SK-N-SH treated with all-trans-retinoic acid at 6 μM for 48 hours (cell line): Measurements from ENCODE around the gene KIN.
A peak's percentile ranks its signal among the peaks of the same experiment; 100 is the strongest.
"Not testable (repeated sequence)": the region's sequence is repeated elsewhere in the genome, so short reads cannot be mapped to it uniquely, and the experiment has no call there.

ENCODE experiments used
- ATAC-seq: fragments of 200-7000 bp; cut with Tn5 transposase; 3 replicates; pipeline ENCODE4 v1.9.1; 2020; ENCODE audit warnings: mild to moderate bottlenecking, moderate library complexity
- ARNTL ChIP-seq: fragments of 450-650 bp; formaldehyde crosslinking; IDR thresholded peaks from 2 replicates; pipeline ENCODE4 v1.5.0; 2020; ENCODE audit warnings: low read depth, mild to moderate bottlenecking, moderate library complexity, borderline replicate concordance
- BACH2 ChIP-seq: fragments of 250-450 bp; sonication (Bioruptor Pico); IDR thresholded peaks from 2 replicates; pipeline ENCODE4 v1.9.0; 2021; ENCODE audit warnings: mild to moderate bottlenecking, borderline replicate concordance
- CREB5 ChIP-seq: fragments of 250-450 bp; sonication (Bioruptor Pico); IDR thresholded peaks from 2 replicates; pipeline ENCODE4 v1.5.1; 2020; ENCODE audit warnings: low read depth, mild to moderate bottlenecking, moderate library complexity
- CSDC2 ChIP-seq: fragments of 250-450 bp; sonication (Bioruptor Pico); IDR thresholded peaks from 2 replicates; pipeline ENCODE4 v1.5.0; 2020; ENCODE audit warnings: mild to moderate bottlenecking, moderate library complexity
- CSRNP3 ChIP-seq: fragments of 250-450 bp; sonication (Bioruptor Pico); IDR thresholded peaks from 2 replicates; pipeline ENCODE4 v1.5.1; 2021; ENCODE audit warnings: mild to moderate bottlenecking, moderate library complexity
- ESRRG ChIP-seq: fragments of 250-450 bp; sonication (Bioruptor Pico); IDR thresholded peaks from 2 replicates; pipeline ENCODE4 v1.6.1; 2021; ENCODE audit warnings: mild to moderate bottlenecking
- GLIS3 ChIP-seq: fragments of 250-450 bp; sonication (Bioruptor Pico); IDR thresholded peaks from 2 replicates; pipeline ENCODE4 v1.5.0; 2020; ENCODE audit warnings: mild to moderate bottlenecking, moderate library complexity
- OSR1 ChIP-seq: fragments of 250-450 bp; sonication (Bioruptor Pico); IDR thresholded peaks from 2 replicates; pipeline ENCODE4 v1.8.0; 2022; ENCODE audit warnings: moderate library complexity, mild to moderate bottlenecking, inconsistent platforms
- PATZ1 ChIP-seq: fragments of 250-450 bp; sonication (Bioruptor Pico); IDR thresholded peaks from 2 replicates; pipeline ENCODE4 v1.8.0; 2020; ENCODE audit warnings: mild to moderate bottlenecking, moderate library complexity, borderline replicate concordance
- RARB ChIP-seq: fragments of 250-450 bp; sonication (Bioruptor Pico); IDR thresholded peaks from 2 replicates; pipeline ENCODE4 v1.8.0; 2021; ENCODE audit warnings: mild to moderate bottlenecking, moderate library complexity
- SNAI2 ChIP-seq: fragments of 250-450 bp; sonication (Bioruptor Pico); IDR thresholded peaks from 2 replicates; pipeline ENCODE4 v1.5.0; 2020; ENCODE audit warnings: mild to moderate bottlenecking, moderate library complexity
- TCF4 ChIP-seq: fragments of 250-450 bp; sonication (Bioruptor Pico); IDR thresholded peaks from 2 replicates; pipeline ENCODE4 v1.8.0; 2021; ENCODE audit warnings: mild to moderate bottlenecking, moderate library complexity, borderline replicate concordance
- TOX ChIP-seq: fragments of 250-450 bp; sonication (Bioruptor Pico); IDR thresholded peaks from 2 replicates; pipeline ENCODE4 v1.8.0; 2021; ENCODE audit warnings: mild to moderate bottlenecking, moderate library complexity, borderline replicate concordance
- TSHZ2 ChIP-seq: fragments of 250-450 bp; sonication (Bioruptor Pico); IDR thresholded peaks from 2 replicates; pipeline ENCODE4 v1.5.0; 2020; ENCODE audit warnings: mild to moderate bottlenecking, moderate library complexity
- ZC3H10 ChIP-seq: fragments of 250-450 bp; sonication (Bioruptor Pico); IDR thresholded peaks from 2 replicates; pipeline ENCODE4 v1.5.1; 2021; ENCODE audit warnings: mild to moderate bottlenecking, moderate library complexity
- ZFP3 ChIP-seq: fragments of 250-450 bp; sonication (Bioruptor Pico); IDR thresholded peaks from 2 replicates; pipeline ENCODE4 v1.5.0; 2020; ENCODE audit warnings: mild to moderate bottlenecking, moderate library complexity
- ZFP30 ChIP-seq: fragments of 450-650 bp; formaldehyde crosslinking; IDR thresholded peaks from 2 replicates; pipeline ENCODE4 v1.5.0; 2022; ENCODE audit warnings: mild to moderate bottlenecking, moderate library complexity
- ZNF565 ChIP-seq: fragments of 450-650 bp; formaldehyde crosslinking; conservative IDR thresholded peaks from 2 replicates; pipeline ENCODE4 v1.5.0; 2020; ENCODE audit warnings: low read depth, mild to moderate bottlenecking, moderate library complexity
- ZNF70 ChIP-seq: fragments of 450-650 bp; formaldehyde crosslinking; IDR thresholded peaks from 2 replicates; pipeline ENCODE4 v1.5.0; 2020; ENCODE audit warnings: mild to moderate bottlenecking, moderate library complexity
- ZNF8 ChIP-seq: fragments of 450-650 bp; formaldehyde crosslinking; IDR thresholded peaks from 2 replicates; pipeline ENCODE4 v1.5.0; 2020; ENCODE audit warnings: mild to moderate bottlenecking, moderate library complexity

Gene KIN

GRCh38 chr10:7788639-7789286 lies 970 bp upstream of the KIN start:
- no peak for TF ChIP-seq CREB5 (CRISPR knock-in tag)
- TF ChIP-seq TOX (CRISPR knock-in tag) = no peak
- no peak for TF ChIP-seq TCF4
- no peak for TF ChIP-seq ZNF565
- TF ChIP-seq SNAI2 (CRISPR knock-in tag) = no peak
- TF ChIP-seq OSR1 (CRISPR knock-in tag) = no peak
- TF ChIP-seq ESRRG (CRISPR knock-in tag) = no peak
- no peak for TF ChIP-seq ARNTL
- TF ChIP-seq CSDC2 = no peak
- TF ChIP-seq CSRNP3 (CRISPR knock-in tag) = no peak
- no peak for TF ChIP-seq ZNF70 (CRISPR knock-in tag)
- no peak for TF ChIP-seq RARB
- TF ChIP-seq TSHZ2 (CRISPR knock-in tag) = no peak
- TF ChIP-seq PATZ1 (CRISPR knock-in tag) = no peak
- no peak for TF ChIP-seq ZC3H10 (CRISPR knock-in tag)
- no peak for TF ChIP-seq ZNF8 (CRISPR knock-in tag)
- peak; percentile 38 for ATAC-seq

- TF ChIP-seq ZFP3 (CRISPR knock-in tag) (no peak), ESRRG (CRISPR knock-in tag) (no peak), OSR1 (CRISPR knock-in tag) (no peak)
- TF ChIP-seq, all 23 proteins: peak for 0
- peak; percentile 22 for ATAC-seq
These were observed 490 bp downstream of the KIN start for GRCh38 chr10:7787150-7787856.

GRCh38 chr10:7786430-7786829 lies 1.4 kb downstream of the KIN start:
- TF ChIP-seq ZNF8 (CRISPR knock-in tag) (no peak), ZNF565 (no peak), TCF4 (no peak), ARNTL (no peak), RARB (no peak), ZFP30 (no peak), TOX (CRISPR knock-in tag) (no peak), ZC3H10 (CRISPR knock-in tag) (no peak), CREB5 (CRISPR knock-in tag) (no peak), CSDC2 (no peak), ZNF70 (CRISPR knock-in tag) (no peak), BACH2 (CRISPR knock-in tag) (no peak), TSHZ2 (CRISPR knock-in tag) (no peak), GLIS3 (no peak)
- TF ChIP-seq, all 23 proteins: peak for 0
- ATAC-seq = no peak

- ATAC-seq = not testable (repeated sequence)
These were observed 5.6 kb downstream of the KIN start for GRCh38 chr10:7782194-7782593.
